ENCODE results near the gene SCYGR5. TPM values are rescaled to one million over a fixed set of nuclear protein-coding genes. Genes with fewer than 3 reads are reported as not detected.
"Not testable (repeated sequence)": the region's sequence is repeated elsewhere in the genome, so short reads cannot be mapped to it uniquely, and the experiment has no call there.

The SCYGR5 gene, protein sequence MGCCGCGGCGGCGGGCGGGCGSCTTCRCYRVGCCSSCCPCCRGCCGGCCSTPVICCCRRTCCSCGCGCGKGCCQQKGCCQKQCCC
- total RNA-seq: not detected
- long read RNA-seq: 0 reads

- H3K4me3 ChIP-seq; intact Hi-C loops (cut with DNase I); ATAC-seq; H3K27me3 ChIP-seq (ENCODE audit: low read depth); H3K27ac ChIP-seq; H3K9me3 ChIP-seq; H3K4me1 ChIP-seq; H3K36me3 ChIP-seq; DNase-seq: not testable (repeated sequence)
Observed at GRCh38 chr2:227666631-227667170, at the start of gene SCYGR5. TSS of gene SCYGR5 (plus strand) at chr2:227666804. CDS start at chr2:227666804, 0 bp downstream.

DNA sequence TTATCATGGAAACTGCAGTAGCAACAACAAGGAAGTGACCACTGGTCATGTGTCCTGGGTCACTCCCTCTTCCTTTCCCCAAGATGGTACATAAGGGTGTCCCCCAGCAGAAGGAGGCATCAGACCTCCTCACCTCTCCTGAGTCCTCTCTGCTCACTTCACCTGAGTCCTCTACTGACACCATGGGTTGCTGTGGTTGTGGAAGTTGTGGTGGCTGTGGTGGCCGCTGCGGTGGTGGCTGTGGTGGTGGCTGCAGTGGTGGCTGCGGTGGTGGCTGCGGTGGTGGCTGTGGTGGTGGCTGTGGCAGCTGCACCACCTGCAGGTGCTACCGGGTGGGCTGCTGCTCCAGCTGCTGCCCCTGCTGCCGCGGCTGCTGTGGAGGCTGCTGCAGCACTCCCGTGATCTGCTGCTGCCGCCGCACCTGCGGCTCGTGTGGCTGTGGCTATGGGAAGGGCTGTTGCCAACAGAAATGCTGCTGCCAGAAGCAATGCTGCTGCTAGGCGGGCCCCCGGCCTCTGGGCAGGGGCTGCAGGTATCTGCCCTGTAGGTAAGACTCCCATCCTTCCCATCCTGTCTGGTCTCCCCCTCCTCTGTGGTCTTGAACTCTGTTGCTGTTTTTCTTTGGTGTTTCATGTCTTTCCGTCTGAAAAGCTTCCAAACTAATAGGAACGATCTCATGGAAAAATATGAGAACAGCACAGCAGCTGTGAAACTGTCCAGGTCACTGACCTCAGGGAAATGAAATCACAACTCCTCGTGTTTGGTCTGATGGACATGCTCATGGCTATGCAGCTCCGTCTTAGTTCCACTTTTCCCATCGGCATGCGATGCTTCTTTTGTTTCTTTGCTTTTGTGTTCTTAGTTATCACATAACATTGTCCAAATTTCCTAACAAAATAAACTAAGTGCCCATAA is 49.0 kb upstream of the SCYGR5 start, which contains the start of gene SCYGR4:
Gene SCYGR4, plus strand, starts transcription at position 183 of the 915 bp plus-strand sequence. Its CDS starts 0 bp downstream, at position 183.
- no peak within 1 kb of the TSS for H3K4me3 ChIP-seq
- peaks cover 4% of the 10 kb centered on the region for H3K9me3 ChIP-seq
- intact Hi-C loops (cut with DNase I): no loop called here
- TF ChIP-seq, protein P1, sequence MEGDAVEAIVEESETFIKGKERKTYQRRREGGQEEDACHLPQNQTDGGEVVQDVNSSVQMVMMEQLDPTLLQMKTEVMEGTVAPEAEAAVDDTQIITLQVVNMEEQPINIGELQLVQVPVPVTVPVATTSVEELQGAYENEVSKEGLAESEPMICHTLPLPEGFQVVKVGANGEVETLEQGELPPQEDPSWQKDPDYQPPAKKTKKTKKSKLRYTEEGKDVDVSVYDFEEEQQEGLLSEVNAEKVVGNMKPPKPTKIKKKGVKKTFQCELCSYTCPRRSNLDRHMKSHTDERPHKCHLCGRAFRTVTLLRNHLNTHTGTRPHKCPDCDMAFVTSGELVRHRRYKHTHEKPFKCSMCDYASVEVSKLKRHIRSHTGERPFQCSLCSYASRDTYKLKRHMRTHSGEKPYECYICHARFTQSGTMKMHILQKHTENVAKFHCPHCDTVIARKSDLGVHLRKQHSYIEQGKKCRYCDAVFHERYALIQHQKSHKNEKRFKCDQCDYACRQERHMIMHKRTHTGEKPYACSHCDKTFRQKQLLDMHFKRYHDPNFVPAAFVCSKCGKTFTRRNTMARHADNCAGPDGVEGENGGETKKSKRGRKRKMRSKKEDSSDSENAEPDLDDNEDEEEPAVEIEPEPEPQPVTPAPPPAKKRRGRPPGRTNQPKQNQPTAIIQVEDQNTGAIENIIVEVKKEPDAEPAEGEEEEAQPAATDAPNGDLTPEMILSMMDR (IDR thresholded peaks at IDR 0.05): no peak
- H3K36me3 ChIP-seq: no peaks in the 10 kb centered on the region
- DNase-seq (no peak), ATAC-seq (no peak)
- no peak within 1 kb of the TSS for H3K27ac ChIP-seq
- H3K4me1 ChIP-seq: no peaks in the 10 kb centered on the region
- no peaks in the 10 kb centered on the region for H3K27me3 ChIP-seq (ENCODE audit: low read depth)

- TF ChIP-seq, protein P1 (IDR thresholded peaks at IDR 0.05): no peak
- H3K4me1 ChIP-seq: no peaks in the 10 kb centered on the region
- intact Hi-C loops (cut with DNase I): no loop called here
- H3K27me3 ChIP-seq (ENCODE audit: low read depth): no peaks in the 10 kb centered on the region
- no peak overlapping the region for H3K4me3 ChIP-seq
- H3K36me3 ChIP-seq: no peaks in the 10 kb centered on the region
- peaks cover 6% of the 10 kb centered on the region for H3K9me3 ChIP-seq
- DNase-seq: no peak
- no peak overlapping the region for H3K27ac ChIP-seq
- no peak for ATAC-seq
Observed at GRCh38 chr2:227623226-227623625, 43.4 kb upstream of the SCYGR5 start.

DNA sequence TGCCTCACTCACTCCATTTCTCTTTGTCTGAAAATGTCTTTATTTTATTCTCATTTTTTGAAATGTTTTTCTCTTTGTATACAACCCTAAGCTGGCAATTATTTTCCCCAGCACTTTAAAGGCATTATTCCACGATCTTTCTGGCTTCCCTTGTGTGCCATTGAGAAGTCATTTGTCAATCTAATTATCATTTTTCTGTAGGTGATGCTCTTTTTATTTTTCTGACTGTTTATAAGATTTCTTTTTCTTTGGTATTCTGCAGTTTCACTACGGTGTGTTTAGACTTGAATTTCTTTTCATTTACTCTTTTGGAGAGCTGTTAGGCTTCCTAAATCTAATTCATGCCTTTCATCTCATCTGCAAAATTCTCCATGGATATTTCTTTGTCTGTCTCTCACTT is 41.2 kb upstream of the SCYGR5 start:
- no peaks in the 10 kb centered on the region for H3K4me1 ChIP-seq
- peaks cover 6% of the 10 kb centered on the region for H3K9me3 ChIP-seq
- TF ChIP-seq, protein P1 (IDR thresholded peaks at IDR 0.05): no peak
- no peaks in the 10 kb centered on the region for H3K27me3 ChIP-seq (ENCODE audit: low read depth)
- no peak overlapping the region for H3K4me3 ChIP-seq
- no peaks in the 10 kb centered on the region for H3K36me3 ChIP-seq
- DNase-seq: no peak
- ATAC-seq: no peak
- no peak overlapping the region for H3K27ac ChIP-seq
- intact Hi-C loops (cut with DNase I): no loop called here

- peaks cover 6% of the 10 kb centered on the region for H3K9me3 ChIP-seq
- TF ChIP-seq, protein P1 (IDR thresholded peaks at IDR 0.05): no peak
- DNase-seq: no peak
- no peaks in the 10 kb centered on the region for H3K36me3 ChIP-seq
- no peaks in the 10 kb centered on the region for H3K4me1 ChIP-seq
- H3K27me3 ChIP-seq (ENCODE audit: low read depth): no peaks in the 10 kb centered on the region
- no peak for ATAC-seq
- no peak overlapping the region for H3K27ac ChIP-seq
- H3K4me3 ChIP-seq: no peak overlapping the region
- intact Hi-C loops (cut with DNase I): no loop called here
Observed at GRCh38 chr2:227626580-227627151, 39.9 kb upstream of the SCYGR5 start.
